ENCODE data around the gene SLC22A2. TPM values are rescaled to one million over a fixed set of nuclear protein-coding genes. Genes with fewer than 3 reads are reported as not detected.

Gene SLC22A2
- total and polyA plus RNA-seq, 10 of the 15 experiments (the other 5 are each of a cell fraction or from before 2014, with no cell fraction given) = 0.12 TPM; not detected in 9

DNA sequence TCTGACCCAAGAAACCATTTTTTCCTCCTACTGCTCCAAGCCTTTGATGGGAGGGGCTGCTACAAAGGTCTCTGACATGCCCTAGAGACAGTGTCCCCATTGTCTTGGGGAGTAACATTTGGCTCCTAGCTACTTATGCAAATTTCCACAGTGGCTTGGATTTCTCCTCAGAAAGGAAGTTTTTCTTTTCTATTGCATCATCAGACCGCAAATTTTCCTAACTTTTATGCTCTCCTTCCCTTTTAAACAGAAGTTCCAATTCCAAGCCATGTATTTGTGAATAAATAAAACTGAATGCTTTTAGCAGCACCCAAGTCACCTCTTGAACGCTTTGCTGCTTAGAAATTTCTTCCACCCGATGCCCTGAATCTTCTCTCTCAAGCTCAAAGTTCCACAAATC is 51.0 kb downstream of the SLC22A2 start:
- H3K9me3 ChIP-seq (replicated peaks; ENCODE audit: control insufficient read depth, insufficient read depth, low read length) = no peaks in the 10 kb centered on the region; the same call in 2 of the 3 replicates
- H3K9ac ChIP-seq (ENCODE audit: control insufficient read depth, insufficient read depth, low read length) = no peak overlapping the region
- intact Hi-C loops (cut with micrococcal nuclease; ENCODE audit: unreplicated experiment) = no loop called here
- no peaks in the 10 kb centered on the region for H3K27me3 ChIP-seq (replicated peaks in 1 of 2; ENCODE audit: control insufficient read depth in 2 of 2, insufficient read depth in 2 of 2, low read length in 1 of 2)
- ChIA-PET CTCF (no interaction called here), RAD21 (ENCODE audit: unreplicated experiment) (no interaction called here), SMC1A (ENCODE audit: uncharacterized antibody, unreplicated experiment) (interaction anchor here (1.2 kb wide), 1 partner anchor 10 kb away, joined by 3 read pairs; no protein-coding TSS in a partner anchor), POLR2A (no interaction called here)
- no peak overlapping the region for H3K4me3 ChIP-seq
- FAIRE-seq (no peak), DNase-seq (ENCODE audit: low read depth, low spot score) (no peak), ATAC-seq (no peak)
- no peak overlapping the region for H3K4me2 ChIP-seq (ENCODE audit: control insufficient read depth, insufficient read depth)
- no peak overlapping the region for H3K27ac ChIP-seq (ENCODE audit: control insufficient read depth, insufficient read depth)
- no peak overlapping the region for H2AFZ ChIP-seq (ENCODE audit: control insufficient read depth, low read depth, low read length)
- H3K79me2 ChIP-seq (ENCODE audit: control insufficient read depth, insufficient read depth, low read length) = no peaks in the 10 kb centered on the region
- BruUV-seq (replicated peaks) = no TSS peak
- no peak for TF ChIP-seq BHLHE40 (IDR thresholded peaks at IDR 0.05; ENCODE audit: borderline replicate concordance in 1 of 2, low read depth in 2 of 2, low read length in 1 of 2)
- TF ChIP-seq, protein P1, sequence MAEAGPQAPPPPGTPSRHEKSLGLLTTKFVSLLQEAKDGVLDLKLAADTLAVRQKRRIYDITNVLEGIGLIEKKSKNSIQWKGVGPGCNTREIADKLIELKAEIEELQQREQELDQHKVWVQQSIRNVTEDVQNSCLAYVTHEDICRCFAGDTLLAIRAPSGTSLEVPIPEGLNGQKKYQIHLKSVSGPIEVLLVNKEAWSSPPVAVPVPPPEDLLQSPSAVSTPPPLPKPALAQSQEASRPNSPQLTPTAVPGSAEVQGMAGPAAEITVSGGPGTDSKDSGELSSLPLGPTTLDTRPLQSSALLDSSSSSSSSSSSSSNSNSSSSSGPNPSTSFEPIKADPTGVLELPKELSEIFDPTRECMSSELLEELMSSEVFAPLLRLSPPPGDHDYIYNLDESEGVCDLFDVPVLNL (IDR thresholded peaks at IDR 0.05; ENCODE audit: low read depth, low read length) = no peak
- TF ChIP-seq CHD2 (IDR thresholded peaks at IDR 0.05; ENCODE audit: borderline replicate concordance, low read depth, low read length) = no peak
- TF ChIP-seq, protein P2, sequence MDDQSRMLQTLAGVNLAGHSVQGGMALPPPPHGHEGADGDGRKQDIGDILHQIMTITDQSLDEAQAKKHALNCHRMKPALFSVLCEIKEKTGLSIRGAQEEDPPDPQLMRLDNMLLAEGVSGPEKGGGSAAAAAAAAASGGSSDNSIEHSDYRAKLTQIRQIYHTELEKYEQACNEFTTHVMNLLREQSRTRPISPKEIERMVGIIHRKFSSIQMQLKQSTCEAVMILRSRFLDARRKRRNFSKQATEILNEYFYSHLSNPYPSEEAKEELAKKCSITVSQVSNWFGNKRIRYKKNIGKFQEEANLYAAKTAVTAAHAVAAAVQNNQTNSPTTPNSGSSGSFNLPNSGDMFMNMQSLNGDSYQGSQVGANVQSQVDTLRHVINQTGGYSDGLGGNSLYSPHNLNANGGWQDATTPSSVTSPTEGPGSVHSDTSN (IDR thresholded peaks at IDR 0.05; ENCODE audit: insufficient replicate concordance, low read depth, low read length) = no peak
- TF ChIP-seq YY1 (IDR thresholded peaks at IDR 0.05; ENCODE audit: low read depth, low read length) = no peak
- no peak for TF ChIP-seq ZNF207 (IDR thresholded peaks at IDR 0.05; ENCODE audit: borderline replicate concordance)
- TF ChIP-seq, protein P3, sequence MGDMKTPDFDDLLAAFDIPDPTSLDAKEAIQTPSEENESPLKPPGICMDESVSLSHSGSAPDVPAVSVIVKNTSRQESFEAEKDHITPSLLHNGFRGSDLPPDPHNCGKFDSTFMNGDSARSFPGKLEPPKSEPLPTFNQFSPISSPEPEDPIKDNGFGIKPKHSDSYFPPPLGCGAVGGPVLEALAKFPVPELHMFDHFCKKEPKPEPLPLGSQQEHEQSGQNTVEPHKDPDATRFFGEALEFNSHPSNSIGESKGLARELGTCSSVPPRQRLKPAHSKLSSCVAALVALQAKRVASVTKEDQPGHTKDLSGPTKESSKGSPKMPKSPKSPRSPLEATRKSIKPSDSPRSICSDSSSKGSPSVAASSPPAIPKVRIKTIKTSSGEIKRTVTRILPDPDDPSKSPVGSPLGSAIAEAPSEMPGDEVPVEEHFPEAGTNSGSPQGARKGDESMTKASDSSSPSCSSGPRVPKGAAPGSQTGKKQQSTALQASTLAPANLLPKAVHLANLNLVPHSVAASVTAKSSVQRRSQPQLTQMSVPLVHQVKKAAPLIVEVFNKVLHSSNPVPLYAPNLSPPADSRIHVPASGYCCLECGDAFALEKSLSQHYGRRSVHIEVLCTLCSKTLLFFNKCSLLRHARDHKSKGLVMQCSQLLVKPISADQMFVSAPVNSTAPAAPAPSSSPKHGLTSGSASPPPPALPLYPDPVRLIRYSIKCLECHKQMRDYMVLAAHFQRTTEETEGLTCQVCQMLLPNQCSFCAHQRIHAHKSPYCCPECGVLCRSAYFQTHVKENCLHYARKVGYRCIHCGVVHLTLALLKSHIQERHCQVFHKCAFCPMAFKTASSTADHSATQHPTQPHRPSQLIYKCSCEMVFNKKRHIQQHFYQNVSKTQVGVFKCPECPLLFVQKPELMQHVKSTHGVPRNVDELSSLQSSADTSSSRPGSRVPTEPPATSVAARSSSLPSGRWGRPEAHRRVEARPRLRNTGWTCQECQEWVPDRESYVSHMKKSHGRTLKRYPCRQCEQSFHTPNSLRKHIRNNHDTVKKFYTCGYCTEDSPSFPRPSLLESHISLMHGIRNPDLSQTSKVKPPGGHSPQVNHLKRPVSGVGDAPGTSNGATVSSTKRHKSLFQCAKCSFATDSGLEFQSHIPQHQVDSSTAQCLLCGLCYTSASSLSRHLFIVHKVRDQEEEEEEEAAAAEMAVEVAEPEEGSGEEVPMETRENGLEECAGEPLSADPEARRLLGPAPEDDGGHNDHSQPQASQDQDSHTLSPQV (IDR thresholded peaks at IDR 0.05) = no peak
- TF ChIP-seq CREM (IDR thresholded peaks at IDR 0.05; ENCODE audit: low read depth) = no peak
- no peak for TF ChIP-seq RAD21 (IDR thresholded peaks at IDR 0.05; ENCODE audit: insufficient read depth, low read depth, low read length)
- TF ChIP-seq CHD4 (IDR thresholded peaks at IDR 0.05) = no peak
- no peak for TF ChIP-seq CBX3 (IDR thresholded peaks at IDR 0.05; ENCODE audit: borderline replicate concordance, low read depth)
- no peak for TF ChIP-seq ZNF384 (IDR thresholded peaks at IDR 0.05; ENCODE audit: borderline replicate concordance, low read depth, low read length)
- TF ChIP-seq ZNF274 (IDR thresholded peaks at IDR 0.05; ENCODE audit: insufficient read depth, insufficient read length) = no peak
- no peak for TF ChIP-seq ESRRA (IDR thresholded peaks at IDR 0.05; ENCODE audit: low read length)
- TF ChIP-seq MYC (IDR thresholded peaks at IDR 0.05; ENCODE audit: insufficient read depth, insufficient read length, insufficient replicate concordance, low read length, severe bottlenecking) = no peak
- TF ChIP-seq ZNF24 (IDR thresholded peaks at IDR 0.05) = no peak
- no peak for TF ChIP-seq CREB1 (IDR thresholded peaks at IDR 0.05; ENCODE audit: low read depth)
- TF ChIP-seq GABPA (IDR thresholded peaks at IDR 0.05; ENCODE audit: low read depth) = no peak
- no peaks in the 10 kb centered on the region for H4K20me1 ChIP-seq (ENCODE audit: control insufficient read depth, insufficient read depth)
- in situ Hi-C loops (cut with MboI) = no loop called here
- no peaks in the 10 kb centered on the region for H3K4me1 ChIP-seq (ENCODE audit: control insufficient read depth, insufficient read depth, low read length)
- 11% methylated on average over 3 of the region's 3 CpGs for WGBS (ENCODE audit: insufficient coverage, insufficient replicate concordance, low lambda C conversion rate, missing lambda C conversion rate)
- H3K36me3 ChIP-seq (ENCODE audit: control insufficient read depth in 2 of 2, insufficient read depth in 2 of 2, low read length in 1 of 2) = no peaks in the 10 kb centered on the region

Data from GM12878 (cell line).